GM12878 (cell line): ENCODE results near the gene TMEM170B.

Experiments
- GATAD2B ChIP-seq: fragments of 450-650 bp; conservative IDR thresholded peaks from 2 replicates; pipeline ENCODE4 v1.6.1; 2017; ENCODE audit warnings: low read depth, mild to moderate bottlenecking, moderate library complexity
- RAD51 ChIP-seq: fragments of 450-650 bp; IDR thresholded peaks from 2 replicates; pipeline ENCODE4 v1.6.1; 2016; ENCODE audit warnings: moderate library complexity, mild to moderate bottlenecking, inconsistent platforms
- TF ChIP-seq, protein P1 (sequence below): IDR thresholded peaks from 2 replicates; pipeline ENCODE4 v1.6.1; 2011; ENCODE audit warnings: mild to moderate bottlenecking, low read depth, low read length, moderate library complexity; ENCODE audit not compliant: insufficient replicate concordance

DNA sequence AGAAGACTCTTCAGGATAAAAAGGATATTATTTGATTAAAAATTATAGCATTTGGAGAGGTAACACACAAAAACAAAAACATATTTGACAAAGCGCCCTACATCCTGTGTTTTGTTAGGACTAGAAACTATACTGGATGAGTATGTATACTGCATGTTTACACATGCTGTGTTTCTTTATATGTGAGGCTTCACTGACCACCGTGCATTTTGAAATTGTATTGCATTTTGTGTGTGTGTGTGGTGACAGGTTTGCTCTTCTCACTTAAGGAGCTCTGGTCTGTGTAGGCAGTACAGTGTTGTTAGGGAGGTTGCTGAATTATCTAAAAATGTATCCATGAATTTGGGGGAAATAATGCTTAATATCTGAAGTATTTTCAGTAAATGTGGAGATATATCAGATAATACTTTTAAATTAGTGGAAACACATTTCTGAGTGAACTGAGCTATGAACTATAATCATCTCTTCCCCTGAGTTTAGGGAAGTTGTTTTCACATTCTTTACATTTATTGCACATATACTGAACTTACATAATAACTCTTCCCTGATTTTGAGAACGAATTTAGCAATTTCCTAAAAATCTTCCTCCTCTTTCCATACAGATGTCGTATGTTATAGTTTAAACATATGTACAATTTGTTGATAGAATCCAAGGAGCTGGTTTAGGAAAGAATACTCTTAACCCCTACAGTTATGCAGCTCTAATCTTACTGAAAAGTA, 43.3 kb downstream of the TMEM170B start:
- TF ChIP-seq, protein P1, sequence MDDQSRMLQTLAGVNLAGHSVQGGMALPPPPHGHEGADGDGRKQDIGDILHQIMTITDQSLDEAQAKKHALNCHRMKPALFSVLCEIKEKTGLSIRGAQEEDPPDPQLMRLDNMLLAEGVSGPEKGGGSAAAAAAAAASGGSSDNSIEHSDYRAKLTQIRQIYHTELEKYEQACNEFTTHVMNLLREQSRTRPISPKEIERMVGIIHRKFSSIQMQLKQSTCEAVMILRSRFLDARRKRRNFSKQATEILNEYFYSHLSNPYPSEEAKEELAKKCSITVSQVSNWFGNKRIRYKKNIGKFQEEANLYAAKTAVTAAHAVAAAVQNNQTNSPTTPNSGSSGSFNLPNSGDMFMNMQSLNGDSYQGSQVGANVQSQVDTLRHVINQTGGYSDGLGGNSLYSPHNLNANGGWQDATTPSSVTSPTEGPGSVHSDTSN = no peak
- TF ChIP-seq RAD51 = no peak
- no peak for TF ChIP-seq GATAD2B
